ENCODE results near the gene NFATC3. TPM values are rescaled to one million over a fixed set of nuclear protein-coding genes. Genes with fewer than 3 reads are reported as not detected.

NFATC3 gene
- total and polyA plus RNA-seq, 2 of the 8 experiments (the other 6 are each of a cell fraction or from before 2014, with no cell fraction given) = 17.6 to 34.5 TPM

DNA sequence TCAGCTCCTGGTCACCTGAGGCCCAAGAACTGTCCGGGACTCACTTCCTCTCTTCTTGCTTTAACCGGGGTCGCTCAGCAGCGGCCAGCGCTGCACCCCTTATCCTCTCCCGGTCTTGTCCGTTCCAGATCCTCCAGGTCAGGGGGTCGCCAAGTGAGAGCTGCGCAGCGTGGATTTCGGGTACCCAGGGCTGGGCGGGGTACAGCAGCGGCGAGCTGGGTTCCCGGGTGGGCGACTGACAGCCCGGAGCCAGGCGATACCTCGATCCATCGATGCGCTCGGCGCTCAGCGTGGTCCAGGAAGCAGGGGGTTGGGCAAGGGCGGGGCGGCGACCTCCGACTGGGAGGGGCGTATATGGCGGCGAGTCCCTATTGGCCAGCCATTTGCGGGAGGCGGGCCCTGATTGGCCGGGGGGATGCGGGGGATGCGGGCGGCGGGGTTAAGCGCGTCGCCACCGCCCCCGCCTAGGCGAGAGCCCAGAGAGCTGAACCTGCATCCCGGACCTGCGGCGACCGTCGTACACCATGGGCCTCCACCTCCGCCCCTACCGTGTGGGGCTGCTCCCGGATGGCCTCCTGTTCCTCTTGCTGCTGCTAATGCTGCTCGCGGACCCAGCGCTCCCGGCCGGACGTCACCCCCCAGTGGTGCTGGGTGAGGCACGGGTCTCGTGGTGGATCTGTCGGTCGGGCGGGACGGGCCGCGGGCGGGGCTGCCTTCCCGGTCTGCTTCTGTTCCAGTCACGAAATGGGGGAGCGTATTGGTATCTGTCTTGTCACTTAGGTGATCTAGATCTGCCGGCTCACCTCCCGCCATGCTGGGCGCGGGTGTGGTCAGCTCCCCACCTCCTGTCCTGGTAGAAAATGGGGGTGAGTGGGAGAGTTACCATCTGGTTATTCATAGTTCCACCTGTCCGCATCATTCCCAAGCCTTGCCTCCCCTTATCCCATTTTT is 160.0 kb downstream of the NFATC3 start, which contains the start of gene PLA2G15 (continued):
- TF ChIP-seq KDM4A (IDR thresholded peaks at IDR 0.05; ENCODE audit: low read depth, low read length, severe bottlenecking) = peak; percentile 90
- TF ChIP-seq SP1 (IDR thresholded peaks at IDR 0.05; ENCODE audit: low read depth, low read length) = peak; percentile 89
- TF ChIP-seq SRF (IDR thresholded peaks at IDR 0.05; ENCODE audit: low read depth, low read length) = peak; percentile 91
- TF ChIP-seq CHD1 (IDR thresholded peaks at IDR 0.05; ENCODE audit: low read depth, low read length) = no peak
- TF ChIP-seq SIX5 (IDR thresholded peaks at IDR 0.05; ENCODE audit: low read depth, low read length) = no peak
- no peak for TF ChIP-seq NANOG (IDR thresholded peaks at IDR 0.05; ENCODE audit: insufficient read depth, low read depth, low read length, poor library complexity, severe bottlenecking)
- TF ChIP-seq SAP30 (IDR thresholded peaks at IDR 0.05; ENCODE audit: insufficient read depth, insufficient replicate concordance, low read length) = peak; percentile 54
- peak; percentile 27; the same call in 1 of the 2 replicates for TF ChIP-seq CHD2 (IDR thresholded peaks at IDR 0.05; ENCODE audit: low read length)
- peak; percentile 74; the same call in 1 of the 2 replicates for TF ChIP-seq SP4 (IDR thresholded peaks at IDR 0.05; ENCODE audit: low read length)
- TF ChIP-seq POLR2A (IDR thresholded peaks at IDR 0.05; ENCODE audit: control extremely low read depth in 1 of 2, low read depth in 2 of 2, low read length in 2 of 2) = peak in 1 of 2 experiments; percentile 34; a peak in 1 of 3 replicates
- TF ChIP-seq PHF8 (conservative IDR thresholded peaks at IDR 0.05; ENCODE audit: low read depth, low read length) = peak; percentile 54; the same call in 1 of the 2 replicates
- TF ChIP-seq, protein P1, sequence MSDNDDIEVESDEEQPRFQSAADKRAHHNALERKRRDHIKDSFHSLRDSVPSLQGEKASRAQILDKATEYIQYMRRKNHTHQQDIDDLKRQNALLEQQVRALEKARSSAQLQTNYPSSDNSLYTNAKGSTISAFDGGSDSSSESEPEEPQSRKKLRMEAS (IDR thresholded peaks at IDR 0.05) = peak; percentile 61
- TF ChIP-seq EP300 (IDR thresholded peaks at IDR 0.05; ENCODE audit: borderline replicate concordance in 1 of 2, low read depth in 2 of 2, low read length in 2 of 2) = no peak
- TF ChIP-seq GABPA (IDR thresholded peaks at IDR 0.05; ENCODE audit: borderline replicate concordance, insufficient read depth, low read length) = 0 out of 2 replicates have a peak, but pooled peaks have one; percentile 41
- TF ChIP-seq TBP (IDR thresholded peaks at IDR 0.05; ENCODE audit: low read depth, low read length) = peak; percentile 26; the same call in 1 of the 2 replicates

Data from H1 (cell line).